ENCODE measurements around the gene TIAM1. TPM values are rescaled to one million over a fixed set of nuclear protein-coding genes. Genes with fewer than 3 reads are reported as not detected.

The TIAM1 gene
- total RNA-seq, 1 donor from 2014 or later = 6.7 TPM

- Histone ChIP-seq H3K27me3 (ENCODE audit: control insufficient read depth, insufficient read depth, low read length) (no peaks in the 10 kb centered on the region), H3K36me3 (ENCODE audit: control insufficient read depth, insufficient read depth, low read length) (no peaks in the 10 kb centered on the region), H3K4me3 (ENCODE audit: low read depth, low read length) (no peak overlapping the region)
- no peak for TF ChIP-seq CTCF (IDR thresholded peaks at IDR 0.05; ENCODE audit: insufficient read depth, low read length, poor library complexity, severe bottlenecking)
- DNase-seq (ENCODE audit: low read depth) = no peak
Observed at GRCh38 chr21:31273278-31273677, 70.8 kb downstream of the TIAM1 start.

GRCh38 chr21:31268090-31268489 is 76.0 kb downstream of the TIAM1 start:
- no peak overlapping the region for H3K4me3 ChIP-seq (ENCODE audit: low read depth, low read length)
- TF ChIP-seq CTCF (IDR thresholded peaks at IDR 0.05; ENCODE audit: insufficient read depth, low read length, poor library complexity, severe bottlenecking) = no peak
- H3K36me3 ChIP-seq (ENCODE audit: control insufficient read depth, insufficient read depth, low read length) = no peaks in the 10 kb centered on the region
- H3K27me3 ChIP-seq (ENCODE audit: control insufficient read depth, insufficient read depth, low read length) = no peaks in the 10 kb centered on the region
- DNase-seq (ENCODE audit: low read depth) = no peak

GRCh38 chr21:31267644-31268043 is 76.4 kb downstream of the TIAM1 start:
- H3K27me3 ChIP-seq (ENCODE audit: control insufficient read depth, insufficient read depth, low read length) = no peaks in the 10 kb centered on the region
- H3K36me3 ChIP-seq (ENCODE audit: control insufficient read depth, insufficient read depth, low read length) = no peaks in the 10 kb centered on the region
- TF ChIP-seq CTCF (IDR thresholded peaks at IDR 0.05; ENCODE audit: insufficient read depth, low read length, poor library complexity, severe bottlenecking) = no peak
- DNase-seq (ENCODE audit: low read depth) = no peak
- no peak overlapping the region for H3K4me3 ChIP-seq (ENCODE audit: low read depth, low read length)

- TF ChIP-seq CTCF (IDR thresholded peaks at IDR 0.05; ENCODE audit: insufficient read depth, low read length, poor library complexity, severe bottlenecking) = no peak
Observed at GRCh38 chr21:31266241-31266640, 77.8 kb downstream of the TIAM1 start.

GRCh38 chr21:31265366-31266013 is 78.6 kb downstream of the TIAM1 start:
- no peak overlapping the region for H3K4me3 ChIP-seq (ENCODE audit: low read depth, low read length)
- no peaks in the 10 kb centered on the region for H3K36me3 ChIP-seq (ENCODE audit: control insufficient read depth, insufficient read depth, low read length)
- no peaks in the 10 kb centered on the region for H3K27me3 ChIP-seq (ENCODE audit: control insufficient read depth, insufficient read depth, low read length)
- no peak for TF ChIP-seq CTCF (IDR thresholded peaks at IDR 0.05; ENCODE audit: insufficient read depth, low read length, poor library complexity, severe bottlenecking)
- no peak for DNase-seq (ENCODE audit: low read depth)

More at GRCh38 chr21:31266241-31266640, 77.8 kb downstream of the TIAM1 start:
- no peak overlapping the region for H3K4me3 ChIP-seq (ENCODE audit: low read depth, low read length)
- DNase-seq (ENCODE audit: low read depth) = no peak
- H3K36me3 ChIP-seq (ENCODE audit: control insufficient read depth, insufficient read depth, low read length) = no peaks in the 10 kb centered on the region
- H3K27me3 ChIP-seq (ENCODE audit: control insufficient read depth, insufficient read depth, low read length) = no peaks in the 10 kb centered on the region

- no peaks in the 10 kb centered on the region for H3K27me3 ChIP-seq (ENCODE audit: control insufficient read depth, insufficient read depth, low read length)
- DNase-seq (ENCODE audit: low read depth) = no peak
- H3K36me3 ChIP-seq (ENCODE audit: control insufficient read depth, insufficient read depth, low read length) = no peaks in the 10 kb centered on the region
- TF ChIP-seq CTCF (IDR thresholded peaks at IDR 0.05; ENCODE audit: insufficient read depth, low read length, poor library complexity, severe bottlenecking) = no peak
- H3K4me3 ChIP-seq (ENCODE audit: low read depth, low read length) = no peak overlapping the region
Observed at GRCh38 chr21:31264574-31264973, 79.5 kb downstream of the TIAM1 start.
